NCI-H446 (cell line): ENCODE data around the gene FAM174B.

Source experiments
- DNase-seq, 2 experiments: peaks; one replicate each; lab custom pipeline; 2025; lab: John Stamatoyannopoulos, UW

Gene FAM174B

DNA sequence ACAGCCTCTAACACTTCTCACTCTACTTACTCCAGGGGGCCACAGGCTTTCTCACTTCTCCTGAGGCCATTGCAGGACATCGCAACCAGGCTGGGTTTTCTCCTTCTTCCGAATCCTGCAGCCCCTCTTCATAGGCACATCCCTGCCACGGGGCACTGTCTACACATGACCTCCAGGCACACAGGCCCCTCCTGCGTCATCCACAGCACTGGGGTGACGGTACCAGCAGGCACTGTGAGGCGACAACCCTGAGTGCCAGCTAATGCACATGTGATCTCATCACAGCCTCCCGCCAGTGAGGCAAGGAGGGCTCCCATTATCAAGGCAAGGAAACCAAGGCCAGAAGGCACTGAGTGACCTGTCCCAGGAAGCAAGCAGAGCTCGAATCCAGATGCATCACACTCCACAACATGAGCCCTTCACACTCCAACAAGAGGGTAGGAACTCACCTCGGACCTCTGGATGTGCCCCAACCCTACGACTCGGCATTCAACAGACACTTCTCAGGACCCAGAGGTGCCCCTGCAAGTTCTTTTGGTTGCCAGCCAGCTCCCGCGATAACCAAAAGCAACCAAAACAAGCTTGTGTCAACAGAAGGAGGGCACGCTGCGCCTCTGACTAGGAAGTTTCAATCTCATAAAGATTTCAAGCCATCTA is 16.7 kb downstream of the FAM174B start:
- no peak for DNase-seq

DNA sequence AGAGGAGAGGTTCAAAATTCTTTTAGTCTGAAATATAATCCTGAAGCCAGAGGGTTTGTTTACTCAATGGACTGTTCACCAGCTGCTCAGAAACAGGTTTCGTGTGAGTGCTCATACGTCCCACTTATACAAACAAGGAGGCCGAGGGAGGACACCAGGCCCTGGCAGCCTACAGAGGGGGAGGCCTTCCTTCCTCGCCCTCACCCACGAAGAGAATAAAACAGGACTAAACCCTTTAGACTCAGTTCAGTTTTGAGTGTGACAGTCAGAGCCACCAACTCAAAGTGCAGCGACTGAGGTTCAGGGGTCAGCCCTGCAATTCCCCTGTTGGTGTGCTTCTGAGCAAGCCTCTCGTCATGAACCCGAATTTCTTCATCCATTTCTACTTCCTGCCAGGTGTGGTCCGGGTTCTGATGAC is 17.3 kb downstream of the FAM174B start:
- DNase-seq, result peak in 1 of 2 experiments; percentile 47

DNA sequence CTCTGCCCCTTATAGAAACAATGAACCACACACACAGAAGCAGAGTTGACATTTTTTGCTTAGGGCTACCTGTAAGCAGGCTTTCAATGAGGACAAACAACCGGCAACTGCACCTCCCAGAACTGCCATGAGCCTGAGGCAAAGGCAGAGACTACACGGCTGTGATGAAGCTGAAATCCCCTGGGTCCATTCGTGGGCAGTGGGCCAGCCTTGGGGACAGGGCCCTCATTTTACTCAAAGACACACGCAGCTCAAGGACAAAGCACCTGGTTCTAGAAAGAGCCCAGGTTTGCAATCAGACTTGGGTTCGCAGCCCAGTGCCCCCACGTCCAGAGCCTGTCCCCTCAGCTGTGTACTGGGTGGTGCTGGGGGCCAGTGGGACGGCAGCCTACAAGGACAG is 17.9 kb downstream of the FAM174B start:
- DNase-seq, result no peak

DNA sequence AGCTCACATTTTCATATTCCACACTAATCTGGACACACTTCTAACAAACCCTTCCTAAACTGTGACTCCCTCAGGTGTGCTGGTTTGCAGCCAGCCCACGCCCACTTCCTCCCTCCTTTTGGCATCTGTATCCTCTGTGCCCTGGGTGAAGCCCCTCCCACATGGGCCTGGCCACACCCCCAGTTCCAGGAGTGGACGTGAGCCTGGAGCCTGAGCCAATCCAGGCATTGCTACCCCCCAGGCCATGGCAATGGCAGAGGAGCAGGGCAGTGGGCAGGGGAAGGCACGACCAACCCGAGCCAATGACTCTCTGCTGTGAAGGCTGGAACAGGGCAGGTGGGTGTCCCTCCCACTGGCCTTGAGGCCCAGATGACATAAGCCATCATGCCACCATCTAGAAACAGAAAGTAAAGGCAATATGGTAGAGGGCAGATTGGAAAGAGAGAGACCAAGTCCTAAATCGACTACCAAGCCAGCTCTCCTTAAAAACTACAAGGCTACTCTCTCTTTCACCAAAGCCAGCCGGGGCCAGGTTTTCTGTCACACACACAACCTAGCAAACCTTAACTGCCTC is 18.6 kb downstream of the FAM174B start:
- DNase-seq, result no peak

DNA sequence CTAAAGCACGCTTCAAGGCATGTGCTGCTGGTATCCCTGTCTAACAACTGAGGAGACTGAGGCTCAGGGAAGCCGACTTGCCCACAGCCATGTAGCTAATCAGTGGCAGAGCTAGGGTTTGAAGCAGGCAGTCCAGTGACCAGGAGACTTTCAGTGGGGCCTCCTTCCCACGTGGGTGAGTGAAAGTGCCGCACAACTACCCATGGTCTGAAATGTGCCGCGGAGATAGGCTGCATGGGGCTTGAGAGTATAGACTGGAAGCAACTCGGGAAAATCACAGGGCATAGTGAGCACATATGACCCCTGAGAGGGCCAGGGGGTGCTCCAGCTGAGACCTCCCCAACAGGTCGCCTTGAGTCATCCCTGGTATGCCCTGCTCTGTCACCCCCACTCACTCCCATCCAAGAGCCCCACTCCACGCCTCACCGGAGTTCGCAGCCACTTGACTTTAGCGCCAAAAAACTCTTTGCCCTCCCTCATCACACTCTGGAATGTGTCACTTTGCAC is 19.1 kb downstream of the FAM174B start:
- no peak for DNase-seq

DNA sequence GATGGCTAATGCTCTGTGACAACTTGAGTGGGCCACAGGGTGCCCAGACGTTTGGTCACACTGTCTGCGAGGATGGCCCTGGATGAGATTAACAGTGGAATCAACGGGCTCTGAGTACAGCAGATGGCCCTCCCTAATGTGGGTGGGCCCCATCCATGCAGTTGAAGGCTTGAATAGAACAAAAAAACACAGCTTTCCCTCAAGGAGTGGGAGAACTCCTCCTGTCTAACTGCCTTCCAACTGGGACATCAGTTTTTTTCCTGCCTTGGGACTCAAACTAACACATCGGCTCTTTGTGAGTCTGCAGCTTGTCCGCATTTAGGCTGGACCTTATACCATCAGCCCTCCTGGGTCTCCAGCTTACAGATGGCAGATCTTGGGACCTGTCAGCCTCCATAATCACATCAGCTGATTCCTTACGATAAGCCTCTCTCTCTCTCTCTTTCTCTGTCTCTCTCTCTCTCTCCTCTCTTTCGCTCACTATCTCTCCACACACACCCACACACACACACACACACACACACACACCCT is 20.8 kb downstream of the FAM174B start:
- DNase-seq, result no peak

DNA sequence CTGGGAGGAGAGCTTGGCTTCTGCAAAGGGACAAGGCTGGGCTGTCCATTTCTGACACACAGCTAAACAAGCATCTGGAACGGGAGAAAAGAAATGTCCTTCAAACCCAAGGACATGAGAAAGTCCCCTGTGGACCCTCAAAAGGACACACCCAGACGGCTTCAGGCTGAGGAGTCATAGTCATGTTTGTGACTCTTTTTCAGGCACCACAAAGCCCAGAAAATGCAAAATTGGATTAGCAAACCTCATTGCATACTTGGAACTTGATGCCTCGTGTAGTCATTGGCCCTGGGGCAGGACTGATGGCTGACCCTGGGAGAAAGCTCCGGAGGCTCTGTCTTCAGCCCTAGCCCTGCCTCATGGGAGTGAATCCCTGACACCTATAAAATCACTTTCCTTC is 21.5 kb downstream of the FAM174B start:
- no peak for DNase-seq

DNA sequence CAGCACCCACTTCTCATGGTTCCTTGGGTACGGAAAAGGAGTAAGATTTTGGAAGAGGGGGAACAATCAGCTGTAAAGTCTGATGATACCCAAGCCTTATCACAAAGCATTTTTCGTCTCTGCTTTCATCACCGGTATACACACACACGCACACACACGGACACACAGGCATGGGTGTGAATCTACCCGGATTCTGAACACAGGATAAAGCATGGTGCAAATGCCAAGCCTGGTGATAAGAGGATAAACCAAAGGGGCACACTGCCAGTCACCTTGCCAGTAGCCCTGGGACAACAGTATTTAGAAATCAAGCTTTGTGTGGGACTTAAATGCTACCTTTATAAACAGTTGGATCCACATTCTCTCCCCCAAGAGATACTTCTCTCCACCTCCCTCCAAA is 22.2 kb downstream of the FAM174B start:
- DNase-seq, result no peak

DNA sequence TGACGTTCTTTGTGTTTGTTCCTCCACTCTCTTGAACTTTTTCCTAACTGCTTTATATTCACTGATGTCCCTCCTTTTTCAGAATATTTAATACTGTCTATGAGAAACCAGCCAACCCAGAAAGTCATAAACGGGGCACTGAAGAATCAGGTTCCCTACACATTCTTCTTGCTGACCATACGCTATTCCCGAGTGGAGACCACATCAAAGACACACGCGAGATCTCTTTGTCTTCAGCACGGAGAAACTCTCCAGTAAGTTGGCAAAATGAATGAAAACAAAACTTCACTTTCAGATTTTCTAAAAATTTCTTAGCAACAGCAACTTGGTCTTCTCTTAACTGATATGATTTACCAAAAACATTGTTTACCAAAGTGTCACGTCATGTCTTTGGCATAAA is 22.6 kb downstream of the FAM174B start:
- DNase-seq, result no peak

DNA sequence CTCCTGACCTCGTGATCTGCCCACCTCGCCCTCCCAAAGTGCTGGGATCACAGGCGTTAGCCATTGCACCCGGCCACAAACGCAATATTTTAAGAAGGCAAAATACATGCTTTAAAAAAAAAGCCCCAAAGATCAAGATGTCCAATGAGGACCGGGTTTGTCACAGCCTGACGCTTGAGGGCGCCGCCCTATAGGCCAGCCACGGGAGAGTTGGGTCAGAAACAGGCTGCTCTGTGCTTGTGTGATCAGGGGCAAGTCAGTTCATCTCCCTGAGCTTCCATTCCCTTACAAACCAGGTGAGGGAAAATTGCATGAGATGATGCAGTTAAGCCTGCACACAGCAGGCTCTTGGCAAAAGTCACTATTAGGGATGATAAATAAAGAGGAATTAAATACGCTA is 23.9 kb downstream of the FAM174B start:
- no peak for DNase-seq

DNA sequence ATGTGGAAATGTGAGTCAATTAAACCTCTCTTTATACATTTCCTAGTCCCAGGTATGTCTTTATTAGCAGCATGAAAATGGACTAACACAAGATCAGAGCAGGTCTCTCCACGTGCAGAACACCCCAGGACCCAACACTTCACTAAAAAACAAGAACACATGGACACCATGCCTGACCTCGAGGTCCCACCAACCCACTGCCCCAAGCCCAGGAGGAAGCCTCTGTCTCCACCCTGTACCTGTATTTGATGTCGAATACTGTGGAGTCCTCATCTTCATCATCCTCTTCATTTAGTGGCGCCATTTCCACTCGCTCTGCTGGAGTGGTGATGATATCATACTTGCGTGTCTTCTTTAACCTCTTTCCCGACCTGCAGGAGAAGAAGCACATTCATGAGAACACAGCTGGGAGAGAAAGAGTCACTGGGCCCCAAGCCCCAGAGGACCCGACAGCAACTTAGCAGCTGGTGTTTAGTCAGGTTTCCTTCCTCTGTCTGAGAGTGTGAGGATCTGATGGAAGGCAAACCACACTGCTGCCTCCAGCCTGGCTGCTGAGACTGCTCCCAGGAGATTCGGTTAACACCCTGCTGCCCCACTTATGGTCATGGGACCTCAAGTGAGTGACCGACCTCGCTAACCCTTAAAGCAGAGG is 25.5 kb downstream of the FAM174B start:
- no peak for DNase-seq

DNA sequence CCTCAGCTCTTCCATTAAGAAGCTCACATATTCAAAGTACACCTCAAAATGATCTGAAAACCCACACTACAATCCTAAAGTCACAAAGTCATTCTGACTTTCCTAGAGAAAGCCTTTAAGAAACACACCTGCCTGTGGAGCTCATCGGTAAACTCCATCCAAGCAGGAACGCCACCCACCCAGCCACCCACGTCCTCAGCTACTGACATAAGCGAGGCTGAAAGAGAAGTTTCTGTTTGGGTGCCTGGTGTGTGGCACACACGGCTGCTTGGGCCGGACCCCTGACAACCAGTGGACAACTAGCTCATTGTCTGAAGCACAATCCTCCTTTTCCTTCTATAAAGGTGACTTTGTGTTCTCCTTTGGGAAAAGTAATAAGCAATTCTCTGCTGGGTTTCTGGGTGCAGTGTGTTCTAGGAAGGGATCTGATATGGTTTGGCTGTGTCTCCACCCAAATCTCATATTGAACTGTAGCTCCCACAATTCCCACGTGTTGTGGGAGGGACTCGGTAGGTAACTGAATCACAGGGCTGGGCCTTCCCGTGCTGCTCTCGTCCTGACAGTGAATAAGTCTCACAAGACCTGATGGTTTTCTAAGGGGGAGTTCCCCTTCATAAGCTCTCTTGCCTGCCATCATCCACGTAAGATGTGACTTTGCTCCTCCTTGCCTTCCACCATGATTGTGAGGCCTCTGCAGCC is 26.1 kb downstream of the FAM174B start:
- no peak for DNase-seq

DNA sequence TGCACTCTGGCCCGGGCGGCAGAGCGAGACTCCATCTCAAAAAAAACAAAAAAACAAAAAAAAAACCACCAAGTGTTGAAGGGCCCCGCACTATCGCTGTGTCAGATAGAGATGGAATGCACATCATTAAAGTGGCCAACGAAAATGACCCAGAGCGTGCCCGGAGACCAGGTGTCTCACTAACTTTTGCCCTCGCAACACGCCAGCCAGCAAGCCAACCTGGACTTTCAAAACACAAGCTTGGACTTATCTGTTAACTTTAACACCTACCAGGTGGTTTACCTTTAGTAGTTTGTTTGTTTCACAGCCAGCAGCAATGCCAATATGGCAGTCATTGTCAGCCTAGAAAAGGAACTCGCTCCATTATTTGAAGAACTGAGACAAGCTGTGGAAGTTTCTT is 28.6 kb downstream of the FAM174B start:
- no peak for DNase-seq

DNA sequence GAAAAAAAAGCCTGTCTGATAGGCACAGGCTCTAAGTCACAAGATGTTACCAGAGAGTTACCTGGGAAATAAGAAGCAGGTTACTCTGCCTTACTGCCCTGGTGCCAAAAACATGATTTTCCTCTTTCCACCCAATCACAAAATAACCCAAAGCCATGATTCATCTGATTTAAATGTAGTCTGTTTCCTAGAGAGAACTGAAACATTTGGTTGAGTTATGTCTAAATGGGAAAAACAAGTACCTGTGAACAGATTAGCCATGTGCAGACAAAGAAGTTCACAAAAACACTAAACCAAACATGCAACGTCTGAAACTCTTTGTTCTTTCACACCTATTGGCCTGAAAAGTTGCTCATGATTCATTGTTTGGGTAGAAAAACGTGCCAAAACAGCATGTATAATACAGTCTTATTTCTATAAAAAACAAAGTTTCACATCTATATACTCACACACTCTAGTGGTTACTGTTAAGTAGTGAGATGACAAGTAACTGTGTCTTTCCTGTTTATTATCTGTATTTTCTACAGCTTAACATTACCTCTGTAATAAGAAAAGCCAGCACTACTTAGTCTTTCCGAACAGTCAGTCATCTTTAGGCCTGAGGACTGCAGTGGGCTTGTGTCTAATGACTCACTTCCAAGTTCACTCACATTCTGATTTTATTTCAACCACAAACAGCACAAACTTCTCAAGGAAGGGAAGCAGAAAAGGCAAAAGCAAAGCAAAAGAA is 30.2 kb downstream of the FAM174B start:
- DNase-seq, result no peak

DNA sequence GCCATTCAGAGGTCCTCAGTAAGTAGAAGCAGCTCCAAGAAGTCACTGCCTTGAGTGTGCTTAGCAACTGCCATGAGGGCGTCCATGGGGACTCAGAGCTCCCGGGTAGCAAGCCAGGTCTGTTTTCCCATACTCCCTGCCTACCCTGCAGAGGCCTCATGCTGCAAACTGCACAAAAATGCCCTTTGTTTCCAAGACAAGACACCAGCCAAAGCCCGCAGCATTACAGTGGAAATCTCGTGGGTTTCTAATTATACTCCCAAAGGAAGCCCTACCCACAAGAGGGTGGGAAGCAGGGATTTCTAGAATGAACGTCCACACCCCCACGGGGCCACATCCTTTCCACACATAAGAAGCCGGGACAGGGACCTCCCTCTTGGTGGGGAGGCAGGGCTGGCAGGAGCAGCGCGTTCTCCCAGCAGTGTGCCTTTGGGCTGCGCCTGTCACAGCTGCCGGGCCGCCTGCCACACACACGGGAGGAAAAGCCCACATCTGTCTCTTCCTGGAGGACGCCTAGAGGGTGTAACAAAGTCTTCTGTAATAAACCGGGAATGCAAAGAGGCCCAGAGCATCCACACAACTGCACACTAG is 31.1 kb downstream of the FAM174B start:
- no peak for DNase-seq

DNA sequence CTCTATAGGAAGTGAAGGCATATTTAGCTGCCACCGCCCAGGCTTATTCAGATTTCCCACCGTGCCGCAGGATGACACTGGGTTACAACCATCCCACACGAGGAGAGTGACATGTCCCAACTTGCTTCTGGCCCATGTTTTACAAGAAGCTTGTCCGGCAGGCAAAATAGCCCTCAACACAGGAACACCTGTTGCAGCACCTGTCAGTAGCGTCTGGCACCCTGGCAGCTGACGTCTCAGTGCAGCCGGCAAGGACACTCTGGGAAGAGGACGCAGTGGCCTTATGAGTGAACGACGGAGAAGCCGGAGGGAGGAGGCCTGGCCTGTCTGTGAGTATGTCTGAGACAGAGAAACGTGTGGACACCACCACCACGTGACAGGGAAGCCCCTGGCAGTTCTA is 32.1 kb downstream of the FAM174B start:
- DNase-seq, result no peak

DNA sequence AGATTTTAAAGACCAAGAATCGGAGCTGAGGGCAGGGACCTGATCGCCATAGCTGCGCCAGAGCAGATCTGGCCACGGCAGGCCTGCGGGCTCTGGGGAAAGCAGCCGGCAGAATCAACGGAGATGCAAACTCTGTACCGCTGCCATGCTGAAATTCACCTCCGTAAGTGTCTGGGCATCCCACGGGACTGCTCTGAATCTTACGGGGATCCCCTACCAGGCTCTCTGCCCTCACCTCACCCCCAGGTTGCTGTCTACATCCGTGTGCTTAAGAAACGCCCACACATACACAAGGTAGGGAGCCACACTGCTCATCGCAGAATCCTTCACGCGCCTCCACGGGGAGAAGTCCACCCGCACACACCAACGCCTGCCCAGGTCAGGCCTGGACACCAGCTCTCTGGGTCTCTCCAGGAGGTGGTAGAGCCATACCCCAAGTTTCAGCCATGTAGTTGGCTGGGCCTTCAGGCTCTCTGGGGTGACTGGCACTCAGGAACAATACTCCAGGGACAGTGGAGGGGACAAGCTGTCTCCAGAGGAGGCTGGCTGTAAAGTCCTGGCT is 33.5 kb downstream of the FAM174B start:
- DNase-seq, result no peak

DNA sequence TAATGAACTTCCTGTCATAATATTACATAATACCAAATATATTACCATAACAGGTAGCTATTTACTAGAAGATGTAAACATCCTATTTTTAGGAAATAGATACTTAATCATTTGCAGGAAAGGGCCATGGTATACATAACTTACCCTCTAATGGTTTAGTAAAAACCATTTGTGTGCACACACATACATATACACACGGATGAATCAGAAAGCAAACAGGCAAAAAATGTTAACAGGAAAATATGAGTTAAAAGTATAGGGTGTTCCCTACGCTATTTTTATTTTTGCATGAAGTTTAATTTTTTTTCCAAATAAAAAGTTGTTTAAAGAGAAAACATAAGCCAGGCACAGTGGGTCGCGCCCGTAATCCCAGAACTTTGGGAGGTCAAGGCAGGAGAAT is 34.6 kb downstream of the FAM174B start:
- no peak for DNase-seq

DNA sequence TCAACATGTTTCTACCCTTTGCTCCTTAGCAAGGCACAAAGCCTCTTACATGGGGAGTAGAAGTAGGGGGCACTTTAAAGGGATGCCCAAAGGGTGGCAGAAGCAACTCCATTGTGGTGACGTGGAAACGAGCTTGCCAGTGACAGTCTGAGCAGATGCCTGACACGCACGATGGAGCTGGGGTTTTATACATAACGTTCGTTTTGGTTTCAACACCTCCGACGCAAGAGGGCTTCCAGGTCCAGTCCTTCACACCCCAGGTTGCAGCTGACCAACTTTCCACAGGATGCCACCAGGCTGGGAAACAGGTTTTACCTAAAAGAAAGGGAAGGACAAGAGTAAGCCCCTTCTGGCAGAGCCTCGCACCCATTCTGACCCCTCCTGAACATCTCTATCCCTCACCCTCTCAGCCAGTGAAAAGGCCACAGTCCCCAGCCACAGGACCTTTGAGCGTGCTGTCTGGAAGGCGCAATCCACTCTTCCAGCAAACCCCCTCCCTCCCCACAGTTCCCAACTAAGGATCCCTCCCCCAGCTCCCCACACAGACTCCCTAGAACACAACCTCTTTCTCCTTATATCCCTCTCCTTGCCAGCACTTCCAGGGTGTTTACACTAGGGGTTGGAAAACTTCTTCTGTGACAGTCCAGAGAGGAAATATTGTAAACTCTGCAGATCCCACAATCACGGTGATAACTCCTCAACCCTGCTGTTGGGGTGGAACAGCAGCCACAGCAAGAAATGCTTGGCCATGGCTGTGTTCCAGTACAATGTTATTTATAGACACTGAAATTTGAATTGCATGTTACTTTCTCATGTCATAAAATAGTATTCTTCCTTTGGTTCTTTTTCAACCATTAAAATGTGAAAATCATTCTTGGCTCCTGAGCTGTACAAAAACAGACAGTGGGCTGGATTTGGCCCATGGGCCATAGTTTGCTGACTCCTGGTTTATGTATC is 36.2 kb downstream of the FAM174B start:
- no peak for DNase-seq
